ENCODE results near the gene SLCO4A1. TPM values are rescaled to one million over a fixed set of nuclear protein-coding genes. Genes with fewer than 3 reads are reported as not detected.

Gene SLCO4A1
- total RNA-seq, 2 experiments from 2014 or later = 57.5 to 61.9 TPM

GRCh38 chr20:62603021-62603906 is 39.0 kb upstream of the SLCO4A1 start:
- H3K4me3 Mint-ChIP-seq = peak overlapping the region; percentile 86
- no peaks in the 10 kb centered on the region for H3K36me3 Mint-ChIP-seq
- POLR2A ChIA-PET = interaction anchor here (0.6 to 2.8 kb wide), 13 partner anchors 15 to 301 kb away, joined by 3 to 38 read pairs (median 5); partner anchors contain the start of genes MRGBP and SLCO4A1
- peaks cover 15% of the 10 kb centered on the region for H3K4me1 Mint-ChIP-seq
- DNase-seq (peak; percentile 76), ATAC-seq (ENCODE audit: low read depth) (peak; percentile 79)
- H3K27ac Mint-ChIP-seq = peak overlapping the region; percentile 95
- peaks cover 34% of the 10 kb centered on the region for H3K27me3 Mint-ChIP-seq
- H3K9me3 Mint-ChIP-seq = no peaks in the 10 kb centered on the region

- H3K4me1 Mint-ChIP-seq = peaks cover 15% of the 10 kb centered on the region
- POLR2A ChIA-PET = interaction anchor here (1.0 to 2.8 kb wide), 10 partner anchors 14 to 302 kb away, joined by 3 to 38 read pairs (median 7); partner anchors contain the start of genes MRGBP and SLCO4A1
- peaks cover 33% of the 10 kb centered on the region for H3K27me3 Mint-ChIP-seq
- peak overlapping the region; percentile 56 for H3K4me3 Mint-ChIP-seq
- DNase-seq (no peak), ATAC-seq (ENCODE audit: low read depth) (no peak)
- no peaks in the 10 kb centered on the region for H3K9me3 Mint-ChIP-seq
- H3K36me3 Mint-ChIP-seq = no peaks in the 10 kb centered on the region
- H3K27ac Mint-ChIP-seq = peak overlapping the region; percentile 95
Observed at GRCh38 chr20:62603907-62604785, 38.2 kb upstream of the SLCO4A1 start.

GRCh38 chr20:62604796-62605195 is 37.5 kb upstream of the SLCO4A1 start:
- Mint-ChIP-seq H3K9me3 (no peaks in the 10 kb centered on the region), H3K27ac (no peak overlapping the region), H3K4me3 (no peak overlapping the region), H3K4me1 (peaks cover 15% of the 10 kb centered on the region), H3K36me3 (no peaks in the 10 kb centered on the region), H3K27me3 (peaks cover 35% of the 10 kb centered on the region)
- no peak for ATAC-seq (ENCODE audit: low read depth)
- DNase-seq = no peak
- POLR2A ChIA-PET = interaction anchor here (0.5 to 2.8 kb wide), 3 partner anchors 13 to 487 kb away, joined by 3 to 38 read pairs (median 16); no protein-coding TSS in a partner anchor

GRCh38 chr20:62605236-62605943 is 36.9 kb upstream of the SLCO4A1 start:
- peak overlapping the region; percentile 10 for H3K4me3 Mint-ChIP-seq
- ATAC-seq (ENCODE audit: low read depth) (no peak), DNase-seq (no peak)
- H3K27me3 Mint-ChIP-seq = peaks cover 32% of the 10 kb centered on the region
- H3K4me1 Mint-ChIP-seq = peaks cover 15% of the 10 kb centered on the region
- peaks cover under 1% of the 10 kb centered on the region for H3K9me3 Mint-ChIP-seq
- no peaks in the 10 kb centered on the region for H3K36me3 Mint-ChIP-seq
- peak overlapping the region; percentile 51 for H3K27ac Mint-ChIP-seq
- POLR2A ChIA-PET = interaction anchor here (0.5 to 1.0 kb wide), 2 partner anchors 18 to 488 kb away, joined by 3 read pairs; no protein-coding TSS in a partner anchor

GRCh38 chr20:62606016-62606415 is 36.3 kb upstream of the SLCO4A1 start:
- H3K27me3 Mint-ChIP-seq = peaks cover 30% of the 10 kb centered on the region
- peaks cover 15% of the 10 kb centered on the region for H3K4me1 Mint-ChIP-seq
- peak overlapping the region; percentile 16 for H3K27ac Mint-ChIP-seq
- no peak for ATAC-seq (ENCODE audit: low read depth)
- H3K36me3 Mint-ChIP-seq = no peaks in the 10 kb centered on the region
- H3K4me3 Mint-ChIP-seq = no peak overlapping the region
- POLR2A ChIA-PET = interaction anchor here (1.0 kb wide), 1 partner anchor 18 kb away, joined by 3 read pairs; no protein-coding TSS in a partner anchor
- DNase-seq = no peak
- H3K9me3 Mint-ChIP-seq = peaks cover 4% of the 10 kb centered on the region

GRCh38 chr20:62606551-62607201 is 35.6 kb upstream of the SLCO4A1 start:
- peaks cover 4% of the 10 kb centered on the region for H3K9me3 Mint-ChIP-seq
- peaks cover 25% of the 10 kb centered on the region for H3K27me3 Mint-ChIP-seq
- POLR2A ChIA-PET = no interaction called here
- H3K36me3 Mint-ChIP-seq = no peaks in the 10 kb centered on the region
- no peak overlapping the region for H3K27ac Mint-ChIP-seq
- no peak for ATAC-seq (ENCODE audit: low read depth)
- no peak for DNase-seq
- H3K4me1 Mint-ChIP-seq = peaks cover 15% of the 10 kb centered on the region
- H3K4me3 Mint-ChIP-seq = no peak overlapping the region

- peaks cover 8% of the 10 kb centered on the region for H3K4me1 Mint-ChIP-seq
- no peak overlapping the region for H3K27ac Mint-ChIP-seq
- peaks cover 4% of the 10 kb centered on the region for H3K9me3 Mint-ChIP-seq
- H3K36me3 Mint-ChIP-seq = no peaks in the 10 kb centered on the region
- H3K27me3 Mint-ChIP-seq = peaks cover 16% of the 10 kb centered on the region
- no peak overlapping the region for H3K4me3 Mint-ChIP-seq
- POLR2A ChIA-PET = no interaction called here
- DNase-seq (no peak), ATAC-seq (ENCODE audit: low read depth) (no peak)
Observed at GRCh38 chr20:62607366-62608217, 34.7 kb upstream of the SLCO4A1 start.

GRCh38 chr20:62608218-62608565 is 34.1 kb upstream of the SLCO4A1 start:
- peaks cover 10% of the 10 kb centered on the region for H3K27me3 Mint-ChIP-seq
- H3K4me1 Mint-ChIP-seq = peaks cover 2% of the 10 kb centered on the region
- no peaks in the 10 kb centered on the region for H3K36me3 Mint-ChIP-seq
- H3K9me3 Mint-ChIP-seq = peaks cover 4% of the 10 kb centered on the region
- no peak for DNase-seq
- POLR2A ChIA-PET = no interaction called here
- H3K4me3 Mint-ChIP-seq = no peak overlapping the region
- ATAC-seq (ENCODE audit: low read depth) = no peak
- no peak overlapping the region for H3K27ac Mint-ChIP-seq

GRCh38 chr20:62609279-62609720 is 33.0 kb upstream of the SLCO4A1 start:
- H3K36me3 Mint-ChIP-seq = no peaks in the 10 kb centered on the region
- H3K4me3 Mint-ChIP-seq = no peak overlapping the region
- H3K27me3 Mint-ChIP-seq = peaks cover 15% of the 10 kb centered on the region
- ATAC-seq (ENCODE audit: low read depth) = no peak
- no peak overlapping the region for H3K27ac Mint-ChIP-seq
- POLR2A ChIA-PET = interaction anchor here (1.6 kb wide), 1 partner anchor 14 kb away, joined by 5 read pairs; no protein-coding TSS in a partner anchor
- H3K4me1 Mint-ChIP-seq = no peaks in the 10 kb centered on the region
- peaks cover 4% of the 10 kb centered on the region for H3K9me3 Mint-ChIP-seq
- no peak for DNase-seq

- H3K27ac Mint-ChIP-seq = no peak overlapping the region
- H3K36me3 Mint-ChIP-seq = no peaks in the 10 kb centered on the region
- no peak overlapping the region for H3K4me3 Mint-ChIP-seq
- DNase-seq (no peak), ATAC-seq (ENCODE audit: low read depth) (no peak)
- peaks cover 15% of the 10 kb centered on the region for H3K27me3 Mint-ChIP-seq
- POLR2A ChIA-PET = interaction anchor here (1.6 kb wide), 1 partner anchor 14 kb away, joined by 5 read pairs; no protein-coding TSS in a partner anchor
- H3K4me1 Mint-ChIP-seq = no peaks in the 10 kb centered on the region
- peaks cover 4% of the 10 kb centered on the region for H3K9me3 Mint-ChIP-seq
Observed at GRCh38 chr20:62609811-62610757, 32.2 kb upstream of the SLCO4A1 start.

- H3K4me1 Mint-ChIP-seq = peaks cover 2% of the 10 kb centered on the region
- POLR2A ChIA-PET = interaction anchor here (1.0 kb wide), 1 partner anchor 31 kb away, joined by 3 read pairs; the partner anchor contains the start of gene SLCO4A1
Observed at GRCh38 chr20:62611012-62611411, 31.3 kb upstream of the SLCO4A1 start.

More at GRCh38 chr20:62611012-62611411, 31.3 kb upstream of the SLCO4A1 start:
- DNase-seq (no peak), ATAC-seq (ENCODE audit: low read depth) (no peak)
- Mint-ChIP-seq H3K9me3 (peaks cover 4% of the 10 kb centered on the region), H3K36me3 (no peaks in the 10 kb centered on the region), H3K4me3 (no peak overlapping the region), H3K27me3 (peaks cover 17% of the 10 kb centered on the region), H3K27ac (no peak overlapping the region)
